ENCODE measurements around the gene TMEM138. TPM values are rescaled to one million over a fixed set of nuclear protein-coding genes. Genes with fewer than 3 reads are reported as not detected.

TMEM138 gene
- total and polyA plus RNA-seq, 4 donors = 24.6 to 64.4 (median 49.6) TPM

- no peak overlapping the region for H3K4me3 ChIP-seq
- no peak overlapping the region for H3K27ac ChIP-seq (ENCODE audit: low read depth in 1 of 2, low read length in 1 of 2)
- H3K9ac ChIP-seq (ENCODE audit: insufficient read depth in 1 of 2, low read length in 2 of 2) = no peak overlapping the region
- no peaks in the 10 kb centered on the region for H3K4me1 ChIP-seq (ENCODE audit: control insufficient read depth in 5 of 5, insufficient read depth in 5 of 5, low read length in 5 of 5)
- WGBS, 2 donors = 95 to 96% methylated on average over 2 of the region's 2 CpGs
- H3K36me3 ChIP-seq (ENCODE audit: control insufficient read depth in 4 of 4, insufficient read depth in 4 of 4, low read length in 4 of 4) = peaks cover 0 to 43% (median 14%) of the 10 kb centered on the region in 4 donors
- DNase-seq = no peak
- no peak for ATAC-seq (ENCODE audit: insufficient read depth, low FRiP score)
- no peaks in the 10 kb centered on the region for H3K27me3 ChIP-seq (ENCODE audit: control insufficient read depth in 3 of 3, insufficient read depth in 3 of 3, low read length in 2 of 3)
- TF ChIP-seq CTCF (IDR thresholded peaks at IDR 0.05; ENCODE audit: control extremely low read depth, extremely low read depth) = no peak
- H3K9me3 ChIP-seq (ENCODE audit: control insufficient read depth in 4 of 4, insufficient read depth in 3 of 4, low read length in 3 of 4) = no peaks in the 10 kb centered on the region
Measured at GRCh38 chr11:61354208-61354607, 8.0 kb upstream of the TMEM138 start.

GRCh38 chr11:61356706-61357105 lies 5.5 kb upstream of the TMEM138 start:
- no peak for ATAC-seq (ENCODE audit: insufficient read depth, low FRiP score)
- Histone ChIP-seq H3K36me3 (ENCODE audit: control insufficient read depth in 4 of 4, insufficient read depth in 4 of 4, low read length in 4 of 4) (peaks cover 0 to 25% (median 13%) of the 10 kb centered on the region in 4 donors), H3K4me1 (ENCODE audit: control insufficient read depth in 5 of 5, insufficient read depth in 5 of 5, low read length in 5 of 5) (peaks cover 0 to 11% (median 3%) of the 10 kb centered on the region in 5 donors), H3K9me3 (ENCODE audit: control insufficient read depth in 4 of 4, insufficient read depth in 3 of 4, low read length in 3 of 4) (no peaks in the 10 kb centered on the region), H3K27ac (ENCODE audit: low read depth in 1 of 2, low read length in 1 of 2) (no peak overlapping the region), H3K4me3 (no peak overlapping the region), H3K27me3 (ENCODE audit: control insufficient read depth in 3 of 3, insufficient read depth in 3 of 3, low read length in 2 of 3) (no peaks in the 10 kb centered on the region), H3K9ac (ENCODE audit: insufficient read depth in 1 of 2, low read length in 2 of 2) (no peak overlapping the region)
- DNase-seq = no peak
- 86 to 90% methylated on average over 4 of the region's 4 CpGs for WGBS, 2 donors
- TF ChIP-seq CTCF (IDR thresholded peaks at IDR 0.05; ENCODE audit: control extremely low read depth, extremely low read depth) = no peak

- no peak overlapping the region for H3K9ac ChIP-seq (ENCODE audit: insufficient read depth in 1 of 2, low read length in 2 of 2)
Measured at GRCh38 chr11:61357233-61357893, 4.8 kb upstream of the TMEM138 start.

More at GRCh38 chr11:61357233-61357893, 4.8 kb upstream of the TMEM138 start:
- Histone ChIP-seq H3K4me3 (no peak overlapping the region), H3K4me1 (ENCODE audit: control insufficient read depth in 5 of 5, insufficient read depth in 5 of 5, low read length in 5 of 5) (peaks cover 0 to 11% (median 3%) of the 10 kb centered on the region in 5 donors), H3K27ac (ENCODE audit: low read depth in 1 of 2, low read length in 1 of 2) (peak overlapping the region in 1 of 2 donors; percentile 4), H3K36me3 (ENCODE audit: control insufficient read depth in 4 of 4, insufficient read depth in 4 of 4, low read length in 4 of 4) (peaks cover 0 to 22% (median 10%) of the 10 kb centered on the region in 4 donors), H3K9me3 (ENCODE audit: control insufficient read depth in 4 of 4, insufficient read depth in 3 of 4, low read length in 3 of 4) (no peaks in the 10 kb centered on the region), H3K27me3 (ENCODE audit: control insufficient read depth in 3 of 3, insufficient read depth in 3 of 3, low read length in 2 of 3) (no peaks in the 10 kb centered on the region)
- no peak for DNase-seq
- no peak for TF ChIP-seq CTCF (IDR thresholded peaks at IDR 0.05; ENCODE audit: control extremely low read depth, extremely low read depth)
- ATAC-seq (ENCODE audit: insufficient read depth, low FRiP score) = no peak
- WGBS, 2 donors = 66 to 77% methylated on average over 9 of the region's 9 CpGs
